HepG2 (cell line): ENCODE measurements around the gene ICE2. TPM values are rescaled to one million over a fixed set of nuclear protein-coding genes. Genes with fewer than 3 reads are reported as not detected.

Experiments used
- ATAC-seq: fragments of 200-7000 bp; cut with Tn5 transposase; 3 replicates; pipeline ENCODE4 v1.9.1; 2020; ENCODE audit warnings: mild to moderate bottlenecking, moderate library complexity
- BruUV-seq: library from RNA; stranded (reverse); fragments of 400-500 nt; replicated peaks from 2 replicates; lab custom pipeline; 2021; lab: Mats Ljungman, UMichigan
- CTCF ChIA-PET: fragments of 300-600 bp; formaldehyde crosslinking; extraction: SDS; loops from one replicate; lab custom pipeline; 2021; ENCODE audit warnings: low total read pairs, inconsistent platforms, low intra/inter-chr PET ratio; lab: Yijun Ruan, JAX
- POLR2A ChIA-PET: fragments of 350-600 bp; sonication (Branson Sonifier 250); formaldehyde crosslinking; loops from one replicate; lab custom pipeline; 2020; ENCODE audit warnings: antibody characterized with exemption, inconsistent platforms; lab: Yijun Ruan, JAX
- DNase-seq: peaks from one replicate; pipeline ENCODE4 v3.0.0-alpha.2; 2015; ENCODE audit warnings: low spot score
- FAIRE-seq: peaks from 3 replicates; lab custom pipeline; 2011; peaks lifted over from hg19 to GRCh38; lab: Jason Lieb, UNC
- H2AFZ ChIP-seq: one replicate; pipeline ENCODE4 v1.6.1; 2011; ENCODE audit warnings: low read length, inconsistent platforms
- H3K27ac ChIP-seq: fragments of 300-600 bp; 3 replicates; pipeline ENCODE4 v1.8.0; 2011; ENCODE audit warnings: mixed run types, mild to moderate bottlenecking, mixed read lengths, low read length, inconsistent platforms; ENCODE audit not compliant: insufficient read depth; ENCODE audit errors: extremely low read length
- H3K27me3 ChIP-seq, 2 experiments: fragments of 200-600 bp in 1 of 2; 2 replicates in 1 of 2; 3 replicates in 1 of 2; pipeline versions ENCODE4 v1.6.0 to v1.8.0; 2011; ENCODE audit warnings: low read length in 2 of 2, mild to moderate bottlenecking in 2 of 2, moderate library complexity in 2 of 2, inconsistent platforms in 1 of 2; ENCODE audit not compliant: insufficient read depth in 2 of 2, control insufficient read depth in 1 of 2
- H3K36me3 ChIP-seq, 2 experiments: fragments of 200-600 bp in 1 of 2; replicated peaks in 1 of 2; 2 replicates in 1 of 2; 3 replicates in 1 of 2; pipeline versions ENCODE4 v1.5.1 to v1.8.0; 2011; ENCODE audit warnings: low read length in 2 of 2, inconsistent platforms in 1 of 2; ENCODE audit not compliant: insufficient read depth in 2 of 2, control insufficient read depth in 1 of 2
- H3K4me1 ChIP-seq: 2 replicates; pipeline ENCODE4 v1.5.1; 2012; ENCODE audit warnings: low read length, inconsistent platforms; ENCODE audit not compliant: insufficient read depth
- H3K4me2 ChIP-seq: 2 replicates; pipeline ENCODE4 v1.6.0; 2011; ENCODE audit warnings: low read depth, low read length, inconsistent platforms
- H3K4me3 ChIP-seq, 3 experiments: fragments of 200-600 bp in 1 of 3; sonication (generic), shearing (Covaris generic) in 1 of 3; replicated peaks in 1 of 3; 2 replicates each; pipeline ENCODE4 v1.5.1; 2011 to 2016; ENCODE audit warnings: low read length in 3 of 3, inconsistent platforms in 2 of 3, low read depth in 2 of 3, mild to moderate bottlenecking in 2 of 3, control low read depth in 1 of 3, mixed read lengths in 1 of 3; ENCODE audit not compliant: insufficient read depth in 1 of 3
- H3K79me2 ChIP-seq: one replicate; pipeline ENCODE4 v1.6.1; 2011; ENCODE audit warnings: low read length, inconsistent platforms; ENCODE audit not compliant: insufficient read depth
- H3K9ac ChIP-seq: 2 replicates; pipeline ENCODE4 v1.6.0; 2011; ENCODE audit warnings: mild to moderate bottlenecking, low read depth, low read length, inconsistent platforms; ENCODE audit not compliant: insufficient read depth
- H3K9me3 ChIP-seq: 2 replicates; pipeline ENCODE4 v1.5.1; 2012; ENCODE audit warnings: mild to moderate bottlenecking, low read length
- H4K20me1 ChIP-seq: 2 replicates; pipeline ENCODE4 v1.6.0; 2011; ENCODE audit warnings: inconsistent platforms, mild to moderate bottlenecking, low read length, moderate library complexity; ENCODE audit not compliant: insufficient read depth
- ATF4 ChIP-seq, 2 experiments: fragments of 450-650 bp in 1 of 2; sonication (generic) in 1 of 2; formaldehyde crosslinking; IDR thresholded peaks; 2 replicates each; pipeline versions ENCODE4 v1.5.0 to v1.8.0; 2020 to 2022; ENCODE audit warnings: mild to moderate bottlenecking in 1 of 2, missing genetic modification reagents in 1 of 2
- GTF3A ChIP-seq: sonication (generic); formaldehyde crosslinking; conservative IDR thresholded peaks from 2 replicates; pipeline ENCODE4 v1.4.0; 2020; ENCODE audit warnings: mild to moderate bottlenecking, missing genetic modification reagents
- HINFP ChIP-seq: sonication (generic); formaldehyde crosslinking; IDR thresholded peaks from 2 replicates; pipeline ENCODE4 v1.4.0; 2020; ENCODE audit warnings: low read depth, mild to moderate bottlenecking, missing genetic modification reagents
- ZBTB43 ChIP-seq: sonication (generic); formaldehyde crosslinking; conservative IDR thresholded peaks from 2 replicates; pipeline ENCODE4 v1.4.0; 2020; ENCODE audit warnings: missing genetic modification reagents
- ZNF496 ChIP-seq: sonication (generic); formaldehyde crosslinking; IDR thresholded peaks from 2 replicates; pipeline ENCODE4 v1.8.1; 2023; ENCODE audit warnings: mild to moderate bottlenecking, moderate library complexity, missing genetic modification reagents; ENCODE audit not compliant: insufficient replicate concordance
- ZNF780A ChIP-seq: sonication (generic); formaldehyde crosslinking; IDR thresholded peaks from 2 replicates; pipeline ENCODE4 v1.8.0; 2022; ENCODE audit warnings: mild to moderate bottlenecking, missing genetic modification reagents, moderate library complexity
- WGBS: methylation state at CpG from one replicate; pipeline ENCODE4 v1.1.6; 2017; ENCODE audit warnings: low lambda C conversion rate; 5-methylcytosine and 5-hydroxymethylcytosine counted together
- in situ Hi-C: cut with HindIII; loops from 2 replicates; pipeline ENCODE4 v1.10.0; 2017; ENCODE audit warnings: low pct_unique_long_range_greater_than_20kb; ENCODE audit not compliant: extremely low pct_ligation_motif_present
- intact Hi-C: fragments of 100-400 bp; cut with micrococcal nuclease; formaldehyde crosslinking; loops from one replicate; pipeline ENCODE4 v1.10.0; 2022; ENCODE audit not compliant: unreplicated experiment
- polyA plus RNA-seq, 8 experiments: library from polyadenylated mRNA; depleted of rRNA in 3 of 8; stranded (reverse) in 7 of 8; unstranded in 1 of 8; fragments of >200 nt; fragmentation: Illumina TruSeq in 4 of 8; extraction: Trizol in 4 of 8; gene quantifications; 2 replicates each; pipeline versions ENCODE4 v1.2.1 to v1.2.3, GENCODE V29; 2011 to 2016; ENCODE audit warnings: low read depth in 4 of 8, missing spikeins in 1 of 8, mixed read lengths in 1 of 8; ENCODE audit not compliant: insufficient read depth in 1 of 8
- total RNA-seq, 5 experiments: library from RNA; depleted of rRNA; stranded (reverse); fragments of >200 nt; fragmentation: Illumina TruSeq; extraction: Trizol; gene quantifications; 2 replicates each; pipeline ENCODE4 v1.2.3, GENCODE V29; 2016; ENCODE audit warnings: low read depth in 1 of 5

The ICE2 gene
- total and polyA plus RNA-seq, 2 of the 13 experiments (the other 11 are each of a cell fraction or from before 2014, with no cell fraction given) = 24.8 to 26.4 TPM

- no peak for TF ChIP-seq ATF4 (CRISPR knock-in tag; IDR thresholded peaks at IDR 0.05)
- TF ChIP-seq, all 625 proteins: peak for 2
Measured at GRCh38 chr15:60396958-60397771, 81.8 kb downstream of the ICE2 start (continued).

GRCh38 chr15:60396560-60396957 lies 82.4 kb downstream of the ICE2 start:
- no peak overlapping the region for H3K4me2 ChIP-seq
- FAIRE-seq (no peak), DNase-seq (no peak), ATAC-seq (no peak)
- TF ChIP-seq ZNF780A (CRISPR knock-in tag) (no peak), ZNF496 (CRISPR knock-in tag) (no peak), ZBTB43 (CRISPR knock-in tag) (peak; percentile 79; the same call in 1 of the 2 replicates), GTF3A (CRISPR knock-in tag) (no peak), HINFP (CRISPR knock-in tag) (no peak)
- intact Hi-C loops = no loop called here
- H3K27me3 ChIP-seq = no peaks in the 10 kb centered on the region
- WGBS = 85% methylated on average over 5 of the region's 5 CpGs
- H2AFZ ChIP-seq = no peak overlapping the region
- peak overlapping the region; percentile 39 for H3K27ac ChIP-seq
- H3K36me3 ChIP-seq = peaks cover 1 to 12% of the 10 kb centered on the region in 2 experiments; a peak in 3 of 5 replicates
- H3K4me1 ChIP-seq = peaks cover 91% of the 10 kb centered on the region
- in situ Hi-C loops = no loop called here
- H3K79me2 ChIP-seq = peaks cover 71% of the 10 kb centered on the region
- POLR2A ChIA-PET = interaction anchor here (6.1 kb wide), 1 partner anchor 22 kb away, joined by 117 read pairs; no protein-coding TSS in a partner anchor
- no TSS peak for BruUV-seq
- H3K9ac ChIP-seq = no peak overlapping the region
- no peaks in the 10 kb centered on the region for H4K20me1 ChIP-seq
- H3K4me3 ChIP-seq = no peak overlapping the region
- no peaks in the 10 kb centered on the region for H3K9me3 ChIP-seq
- CTCF ChIA-PET = no interaction called here
